Heart left ventricle (tissue), 16 donors: ENCODE measurements around the gene CTCFL. TPM values are rescaled to one million over a fixed set of nuclear protein-coding genes. Genes with fewer than 3 reads are reported as not detected.

Source experiments
- ATAC-seq, 4 donors: fragments of 200-7000 bp; cut with Tn5 transposase; one replicate each; pipeline ENCODE4 v1.9.1; 2020 to 2022; ENCODE audit warnings: moderate library complexity in 4 of 4, mild to moderate bottlenecking in 3 of 4, moderate number of reproducible peaks in 1 of 4
- DNase-seq, 5 donors: peaks; one replicate each; pipeline ENCODE4 v3.0.0-alpha.2; 2020
- H3K27ac ChIP-seq, 12 donors: fragments of 200-600 bp; sonication (generic) in 4 of 12; one replicate each; pipeline versions ENCODE4 v1.5.0 to v1.8.0; 2016 to 2022; ENCODE audit warnings: mild to moderate bottlenecking in 2 of 12
- H3K27me3 ChIP-seq, 9 donors: fragments of 200-600 bp; sonication (generic) in 2 of 9; one replicate each; pipeline versions ENCODE4 v1.5.1 to v1.8.0; 2016 to 2022; ENCODE audit warnings: mild to moderate bottlenecking in 3 of 9
- H3K36me3 ChIP-seq, 9 donors: fragments of 200-600 bp; sonication (generic) in 2 of 9; one replicate each; pipeline versions ENCODE4 v1.5.0 to v1.8.0; 2018 to 2022; ENCODE audit warnings: mild to moderate bottlenecking in 2 of 9
- H3K4me1 ChIP-seq, 12 donors: fragments of 200-600 bp; sonication (generic) in 4 of 12; one replicate each; pipeline versions ENCODE4 v1.5.0 to v1.8.0; 2016 to 2022; ENCODE audit warnings: mild to moderate bottlenecking in 3 of 12
- H3K4me3 ChIP-seq, 12 donors: fragments of 200-600 bp; sonication (generic) in 4 of 12; one replicate each; pipeline versions ENCODE4 v1.5.0 to v1.8.0; 2017 to 2022; ENCODE audit warnings: mild to moderate bottlenecking in 9 of 12, moderate library complexity in 4 of 12
- H3K9me3 ChIP-seq, 12 donors: fragments of 200-600 bp; sonication (generic) in 4 of 12; one replicate each; pipeline versions ENCODE4 v1.5.0 to v1.8.0; 2016 to 2022; ENCODE audit warnings: mild to moderate bottlenecking in 1 of 12
- CTCF ChIP-seq, 12 donors: fragments of 200-600 bp; sonication (generic) in 4 of 12; IDR thresholded peaks; one replicate each; pipeline versions ENCODE4 v1.5.0 to v1.8.0; 2018 to 2022; ENCODE audit warnings: antibody characterized with exemption in 12 of 12, mild to moderate bottlenecking in 5 of 12
- POLR2A ChIP-seq, 2 donors: fragments of 450-650 bp; IDR thresholded peaks; one replicate each; pipeline ENCODE4 v1.6.1; 2017; ENCODE audit warnings: antibody characterized with exemption in 2 of 2, mild to moderate bottlenecking in 2 of 2, moderate library complexity in 2 of 2
- WGBS, 4 donors: extraction: QIAGEN DNeasy Blood & Tissue Kit in 2 of 4; methylation state at CpG; one replicate each; pipeline versions ENCODE4 v1.1.5 to v1.1.7; 2013 to 2018; 5-methylcytosine and 5-hydroxymethylcytosine counted together
- intact Hi-C, 10 donors: fragments of 100-400 bp; cut with DNase I; formaldehyde crosslinking; loops; one replicate each; pipeline versions ENCODE4 v1.11.1 to v1.14.2; 2022
- polyA plus RNA-seq, 2 donors: library from polyadenylated mRNA; stranded (reverse); fragments of 200-250 nt; gene quantifications; one replicate each; pipeline ENCODE4 v1.2.3, GENCODE V29; 2013
- total RNA-seq, 9 donors: library from RNA; depleted of rRNA in 2 of 9; stranded (reverse); fragments of >200 nt in 2 of 9; fragmentation: NEBNext Ultra II Directional in 3 of 9; extraction: Animal tissue kit (Norgen Biotek cat#: 25700) in 3 of 9; gene quantifications; one replicate each; pipeline versions ENCODE4 v1.1.0 to v1.2.4, GENCODE V29; 2016 to 2023
- donor health status: ischemic (EF 13 %, LVEDD 7.1; RV severe dilation, severe dysfunction).
- donor health status: healthy with polysubstance abuse.
- donor health status: DM: no; HTN: yes; CAD: no.
- donor health status: DM: no; HTN: no; CAD: no.
- donor health status: ischemic (EF 25% LVEDD 6.9; RV normal size, moderate dysfunction).
- donor health status: ischemic (EF 25% LVEDD 5.7; RV mildly dilated, moderate dysfunction).
- donor health status: healthy.
- donor health status: DM: yes; HTN: yes; CAD: no.
- donor health status: ischemic (EF 35%, LVEDD 5.7; RV mildly dilated, moderate dysfunction).
- donor health status: nonischemic (EF 11% LVEDD 7.7; RV severe dilation, severe dysfunction).
- donor health status: DM: yes; HTN: yes; CAD: no.
- donor health status: PGD.
- donor health status: ischemic (EF 29% LVEDD 5.4; RV normal size, mild dysfunction).
- donor health status: nonischemic (EF 23%, LVEDD 6.1; RV moderate dilation, normal function).

The CTCFL gene
- total and polyA plus RNA-seq, 11 donors: not detected

- no peaks in the 10 kb centered on the region for H3K36me3 ChIP-seq
- H3K4me1 ChIP-seq: no peaks in the 10 kb centered on the region
- intact Hi-C loops: no loop called here
- 78 to 84% (median 80%) methylated on average over 3 of the region's 3 CpGs for WGBS, 4 donors
- H3K27me3 ChIP-seq: peaks cover 0 to 7% (median 0%) of the 10 kb centered on the region in 9 donors
- no peak for ATAC-seq
- TF ChIP-seq POLR2A (IDR thresholded peaks at IDR 0.05) (no peak), CTCF (IDR thresholded peaks at IDR 0.05) (no peak)
- H3K4me3 ChIP-seq: no peak overlapping the region
- no peak for DNase-seq
- H3K9me3 ChIP-seq: peaks cover 0 to 8% (median 0%) of the 10 kb centered on the region in 12 donors
- H3K27ac ChIP-seq: no peak overlapping the region
Observed at GRCh38 chr20:57529810-57530209, 4.9 kb upstream of the CTCFL start.

- TF ChIP-seq CTCF (IDR thresholded peaks at IDR 0.05): no peak
- no peak for TF ChIP-seq POLR2A (IDR thresholded peaks at IDR 0.05)
- H3K4me1 ChIP-seq: no peaks in the 10 kb centered on the region
- no peak overlapping the region for H3K27ac ChIP-seq
- DNase-seq (no peak), ATAC-seq (no peak)
- peaks cover 0 to 5% (median 0%) of the 10 kb centered on the region in 9 donors for H3K27me3 ChIP-seq
- H3K4me3 ChIP-seq: no peak overlapping the region
- peaks cover 0 to 8% (median 0%) of the 10 kb centered on the region in 12 donors for H3K9me3 ChIP-seq
- H3K36me3 ChIP-seq: no peaks in the 10 kb centered on the region
- WGBS, 4 donors: 87 to 91% (median 90%) methylated on average over 8 of the region's 8 CpGs
- intact Hi-C loops: no loop called here
Observed at GRCh38 chr20:57529160-57529585, 4.2 kb upstream of the CTCFL start.

- intact Hi-C loops: no loop called here
- H3K9me3 ChIP-seq: peaks cover 0 to 7% (median 0%) of the 10 kb centered on the region in 12 donors
- TF ChIP-seq CTCF (IDR thresholded peaks at IDR 0.05): no peak
- no peak for TF ChIP-seq POLR2A (IDR thresholded peaks at IDR 0.05)
- DNase-seq (no peak), ATAC-seq (no peak)
- no peak overlapping the region for H3K4me3 ChIP-seq
- no peaks in the 10 kb centered on the region for H3K27me3 ChIP-seq
- 90 to 97% (median 93%) methylated on average over 4 of the region's 4 CpGs for WGBS, 4 donors
- no peaks in the 10 kb centered on the region for H3K4me1 ChIP-seq
- no peaks in the 10 kb centered on the region for H3K36me3 ChIP-seq
- H3K27ac ChIP-seq: no peak overlapping the region
Observed at GRCh38 chr20:57528148-57528547, 3.2 kb upstream of the CTCFL start.

- no peaks in the 10 kb centered on the region for H3K36me3 ChIP-seq
- DNase-seq (no peak), ATAC-seq (no peak)
- WGBS, 4 donors: 79 to 84% (median 83%) methylated on average over 6 of the region's 6 CpGs
- no peak overlapping the region for H3K4me3 ChIP-seq
- H3K9me3 ChIP-seq: peaks cover 0 to 3% (median 0%) of the 10 kb centered on the region in 12 donors
- no peak overlapping the region for H3K27ac ChIP-seq
- no peaks in the 10 kb centered on the region for H3K27me3 ChIP-seq
- TF ChIP-seq POLR2A (IDR thresholded peaks at IDR 0.05) (no peak), CTCF (IDR thresholded peaks at IDR 0.05) (no peak)
- H3K4me1 ChIP-seq: no peaks in the 10 kb centered on the region
- intact Hi-C loops: no loop called here
Observed at GRCh38 chr20:57527728-57528127, 2.8 kb upstream of the CTCFL start.
